ENCODE data around the gene RGPD4. TPM values are rescaled to one million over a fixed set of nuclear protein-coding genes. Genes with fewer than 3 reads are reported as not detected.

Gene RGPD4
- 2.2 TPM for total RNA-seq

GRCh38 chr2:107826749-107827148, at the start of gene RGPD4:
Gene RGPD4 (plus strand): TSS chr2:107826892. CDS start chr2:107827014, 122 bp downstream.

Other genes with a start within 250 kb of the RGPD4 start
- 1.1 TPM for gene SLC5A7, start 159.6 kb downstream of the RGPD4 start, total RNA-seq